NT2/D1 (cell line): Measurements from ENCODE around the gene MRTFB.

Source experiments
- DNase-seq: peaks from one replicate; pipeline ENCODE4 v3.0.0-alpha.2; 2011; ENCODE audit warnings: low read depth, low spot score
- H3K27me3 ChIP-seq: 2 replicates; pipeline ENCODE4 v1.6.0; 2011; ENCODE audit warnings: mild to moderate bottlenecking; ENCODE audit not compliant: insufficient read length, insufficient read depth
- H3K36me3 ChIP-seq: 2 replicates; pipeline ENCODE4 v1.6.1; 2011; ENCODE audit warnings: mild to moderate bottlenecking, low read length, mixed read lengths; ENCODE audit not compliant: insufficient read depth, insufficient read length
- H3K4me1 ChIP-seq: 2 replicates; pipeline ENCODE4 v1.5.1; 2011; ENCODE audit not compliant: insufficient read depth, insufficient read length
- H3K4me3 ChIP-seq: 2 replicates; pipeline ENCODE4 v1.5.1; 2011; ENCODE audit warnings: low read depth; ENCODE audit not compliant: insufficient read length
- H3K9ac ChIP-seq: 2 replicates; pipeline ENCODE4 v1.6.0; 2011; ENCODE audit warnings: low read depth; ENCODE audit not compliant: insufficient read length
- H3K9me3 ChIP-seq: 2 replicates; pipeline ENCODE4 v1.5.1; 2011; ENCODE audit warnings: mild to moderate bottlenecking, low read length; ENCODE audit not compliant: insufficient read depth
- SUZ12 ChIP-seq: IDR thresholded peaks from 2 replicates; pipeline ENCODE4 v1.6.1; 2011; ENCODE audit not compliant: insufficient read length, insufficient read depth; ENCODE audit errors: extremely low read depth
- YY1 ChIP-seq: IDR thresholded peaks from 2 replicates; pipeline ENCODE4 v1.6.1; 2011; ENCODE audit not compliant: insufficient read length, insufficient read depth
- ZNF274 ChIP-seq: IDR thresholded peaks from 2 replicates; pipeline ENCODE4 v1.6.1; 2011; ENCODE audit warnings: mild to moderate bottlenecking, low read depth, low read length

Gene MRTFB

GRCh38 chr16:14252860-14253259, 181.7 kb downstream of the MRTFB start:
- H3K36me3 ChIP-seq = peaks cover 76% of the 10 kb centered on the region
- no peak for DNase-seq

DNA sequence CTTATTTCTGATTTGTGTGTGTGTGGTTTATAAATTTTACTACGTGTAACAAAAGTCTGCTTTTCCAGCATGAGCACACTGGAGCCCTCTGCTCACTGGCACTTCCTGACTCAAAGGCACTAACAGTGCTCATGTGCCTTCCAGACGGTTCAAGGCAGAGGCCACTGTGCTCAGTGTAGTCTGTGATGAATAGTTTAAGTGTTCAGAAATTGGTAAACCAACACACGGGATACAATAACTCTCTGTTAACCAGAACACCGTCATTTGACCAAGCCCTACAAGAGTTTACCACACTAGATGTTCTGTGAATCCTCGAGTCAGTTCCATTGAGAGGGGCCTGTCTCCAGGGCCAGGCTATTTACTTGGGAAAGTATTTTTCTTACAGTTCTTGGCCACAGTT, 191.9 kb downstream of the MRTFB start:
- no peaks in the 10 kb centered on the region for H3K27me3 ChIP-seq
- no peaks in the 10 kb centered on the region for H3K4me1 ChIP-seq
- H3K9me3 ChIP-seq = no peaks in the 10 kb centered on the region
- TF ChIP-seq ZNF274 (no peak), SUZ12 (no peak), YY1 (no peak)
- no peak for DNase-seq
- H3K9ac ChIP-seq = no peak overlapping the region
- peaks cover 79% of the 10 kb centered on the region for H3K36me3 ChIP-seq
- no peak overlapping the region for H3K4me3 ChIP-seq

More at GRCh38 chr16:14252860-14253259, 181.7 kb downstream of the MRTFB start:
- TF ChIP-seq YY1 (no peak), SUZ12 (no peak), ZNF274 (no peak)
- Histone ChIP-seq H3K9me3 (no peaks in the 10 kb centered on the region), H3K9ac (no peak overlapping the region), H3K27me3 (no peaks in the 10 kb centered on the region), H3K4me3 (no peak overlapping the region), H3K4me1 (peaks cover 2% of the 10 kb centered on the region)

DNA sequence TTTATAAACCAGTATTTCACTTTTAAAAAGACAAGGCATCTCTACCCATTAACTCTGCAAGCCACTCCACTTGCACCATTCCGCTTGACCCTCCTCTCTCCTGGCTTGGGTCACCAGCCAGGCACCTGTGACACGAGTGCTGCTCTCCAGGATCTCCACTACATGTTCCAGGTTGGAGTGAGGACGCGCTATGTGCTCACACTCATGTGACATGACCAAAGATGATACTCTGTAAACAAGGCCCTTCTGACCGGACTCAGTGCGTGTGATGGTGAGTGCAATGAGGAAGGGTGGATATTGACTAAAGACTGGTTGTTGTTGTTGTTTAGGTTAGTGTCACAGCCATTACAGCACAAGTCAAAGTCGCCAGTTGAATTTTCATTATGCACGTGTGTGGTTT, 192.7 kb downstream of the MRTFB start:
- no peak overlapping the region for H3K9ac ChIP-seq
- H3K4me1 ChIP-seq = no peaks in the 10 kb centered on the region
- no peak overlapping the region for H3K4me3 ChIP-seq
- peaks cover 72% of the 10 kb centered on the region for H3K36me3 ChIP-seq
- H3K27me3 ChIP-seq = no peaks in the 10 kb centered on the region
- TF ChIP-seq ZNF274 = no peak
- TF ChIP-seq YY1 = no peak
- TF ChIP-seq SUZ12 = no peak
- no peaks in the 10 kb centered on the region for H3K9me3 ChIP-seq
- no peak for DNase-seq

DNA sequence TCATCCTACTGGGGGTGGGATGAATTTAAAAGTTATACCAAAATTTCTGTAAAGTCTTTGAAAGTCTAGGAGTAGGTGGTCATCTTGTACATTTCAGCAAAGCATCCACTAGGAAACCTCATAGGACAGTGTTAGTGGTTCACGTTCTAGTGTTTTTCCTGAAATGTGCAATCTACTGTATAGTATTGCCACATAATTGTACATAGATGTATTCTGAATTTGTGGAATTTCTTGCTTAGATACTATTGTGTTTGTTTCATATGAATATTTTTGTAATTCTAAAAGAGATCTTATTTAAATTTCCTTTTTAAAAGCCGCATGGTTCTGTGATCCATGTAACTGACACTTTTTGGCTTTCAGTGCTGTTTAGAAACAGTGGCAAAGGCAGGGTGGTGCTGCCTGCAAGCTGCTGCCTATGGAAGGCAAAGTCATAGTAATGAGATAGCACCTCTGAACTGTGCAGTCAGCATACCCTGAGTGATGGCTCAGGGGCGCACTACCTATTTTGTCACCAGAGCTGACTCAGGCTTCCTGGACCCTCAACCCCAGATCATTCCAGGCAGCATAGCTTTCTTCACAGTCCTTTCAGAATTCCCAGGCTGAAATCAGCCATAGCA, 193.3 kb downstream of the MRTFB start:
- H3K9me3 ChIP-seq = peaks cover 1% of the 10 kb centered on the region
- H3K36me3 ChIP-seq = peaks cover 68% of the 10 kb centered on the region
- H3K4me3 ChIP-seq = no peak overlapping the region
- DNase-seq = no peak
- no peak overlapping the region for H3K9ac ChIP-seq
- TF ChIP-seq ZNF274 (no peak), YY1 (no peak), SUZ12 (no peak)
- no peaks in the 10 kb centered on the region for H3K27me3 ChIP-seq
- no peaks in the 10 kb centered on the region for H3K4me1 ChIP-seq

GRCh38 chr16:14268073-14268472, 197.0 kb downstream of the MRTFB start:
- peaks cover 37% of the 10 kb centered on the region for H3K36me3 ChIP-seq
- TF ChIP-seq SUZ12 (no peak), ZNF274 (no peak), YY1 (no peak)
- H3K4me3 ChIP-seq = no peak overlapping the region
- H3K9ac ChIP-seq = no peak overlapping the region
- H3K9me3 ChIP-seq = peaks cover 21% of the 10 kb centered on the region
- H3K27me3 ChIP-seq = no peaks in the 10 kb centered on the region
- no peak for DNase-seq
- no peaks in the 10 kb centered on the region for H3K4me1 ChIP-seq

- DNase-seq = no peak
- TF ChIP-seq SUZ12 = no peak
- TF ChIP-seq ZNF274 = no peak
- no peak for TF ChIP-seq YY1
- H3K27me3 ChIP-seq = no peaks in the 10 kb centered on the region
- H3K9me3 ChIP-seq = 0 out of 2 replicates have a peak, but pooled peaks cover 7% of the 10 kb centered on the region
- no peak overlapping the region for H3K4me3 ChIP-seq
- no peaks in the 10 kb centered on the region for H3K4me1 ChIP-seq
- no peak overlapping the region for H3K9ac ChIP-seq
- no peaks in the 10 kb centered on the region for H3K36me3 ChIP-seq
Observed at GRCh38 chr16:14275934-14276333, 204.8 kb downstream of the MRTFB start.

GRCh38 chr16:14278749-14279148, 207.6 kb downstream of the MRTFB start:
- no peaks in the 10 kb centered on the region for H3K27me3 ChIP-seq
- TF ChIP-seq SUZ12 = no peak
- no peak for TF ChIP-seq YY1
- no peak for TF ChIP-seq ZNF274
- H3K4me1 ChIP-seq = no peaks in the 10 kb centered on the region
- no peak overlapping the region for H3K9ac ChIP-seq
- no peaks in the 10 kb centered on the region for H3K9me3 ChIP-seq
- no peak for DNase-seq
- H3K36me3 ChIP-seq = no peaks in the 10 kb centered on the region
- no peak overlapping the region for H3K4me3 ChIP-seq

- H3K9me3 ChIP-seq = no peaks in the 10 kb centered on the region
- H3K4me1 ChIP-seq = no peaks in the 10 kb centered on the region
- DNase-seq = no peak
- TF ChIP-seq ZNF274 (no peak), SUZ12 (no peak), YY1 (no peak)
- H3K36me3 ChIP-seq = no peaks in the 10 kb centered on the region
- no peak overlapping the region for H3K9ac ChIP-seq
- no peaks in the 10 kb centered on the region for H3K27me3 ChIP-seq
- H3K4me3 ChIP-seq = no peak overlapping the region
Observed at GRCh38 chr16:14280541-14280940, 209.4 kb downstream of the MRTFB start.
